Body of pancreas (tissue), 4 donors: ENCODE results near the gene TRAM2. TPM values are rescaled to one million over a fixed set of nuclear protein-coding genes. Genes with fewer than 3 reads are reported as not detected.

Experiments
- ATAC-seq: fragments of 150-250 bp; one replicate; pipeline ENCODE4 v1.9.1; 2016
- DNase-seq, 4 donors: peaks; one replicate each; pipeline ENCODE4 v3.0.0-alpha.2; 2019
- H3K27ac ChIP-seq, 4 donors: fragments of 200-600 bp; sonication (generic); 1 replicate in 3 of 4; 2 replicates in 1 of 4; pipeline versions ENCODE4 v1.5.1 to v1.6.1; 2016 to 2019; ENCODE audit warnings: mild to moderate bottlenecking in 1 of 4, mixed read lengths in 1 of 4, moderate library complexity in 1 of 4
- H3K27me3 ChIP-seq, 2 donors: fragments of 200-600 bp; sonication (generic); one replicate each; pipeline ENCODE4 v1.6.0; 2016; ENCODE audit warnings: mild to moderate bottlenecking in 1 of 2
- H3K36me3 ChIP-seq, 2 donors: fragments of 200-600 bp; sonication (generic); replicated peaks in 1 of 2; 2 replicates each; pipeline ENCODE4 v1.5.1; 2016; ENCODE audit warnings: low read depth in 2 of 2; ENCODE audit not compliant: insufficient read depth in 1 of 2
- H3K4me1 ChIP-seq: fragments of 200-600 bp; sonication (generic); one replicate; pipeline ENCODE4 v1.6.0; 2016
- H3K4me3 ChIP-seq, 2 donors: fragments of 200-600 bp; sonication (generic); 1 replicate in 1 of 2; 2 replicates in 1 of 2; pipeline ENCODE4 v1.5.1; 2016 to 2019
- H3K9me3 ChIP-seq, 3 donors: fragments of 200-600 bp; sonication (generic); 1 replicate in 2 of 3; 2 replicates in 1 of 3; pipeline ENCODE4 v1.5.1; 2016
- CTCF ChIP-seq, 7 experiments: fragments of 450-650 bp in 4 of 7; fragments of 200-600 bp in 3 of 7; sonication (generic) in 3 of 7; IDR thresholded peaks; one replicate each; pipeline ENCODE4 v1.5.1; 2016 to 2019; ENCODE audit warnings: antibody characterized with exemption in 7 of 7
- POLR2A ChIP-seq, 3 donors: fragments of 450-650 bp; IDR thresholded peaks; one replicate each; pipeline ENCODE4 v1.6.1; 2016; ENCODE audit warnings: antibody characterized with exemption in 3 of 3, mild to moderate bottlenecking in 2 of 3
- WGBS, 2 donors: methylation state at CpG; one replicate each; pipeline ENCODE4 v1.1.5; 2017; 5-methylcytosine and 5-hydroxymethylcytosine counted together
- intact Hi-C: fragments of 100-400 bp; cut with DNase I; formaldehyde crosslinking; loops from one replicate; pipeline ENCODE4 v1.15.1; 2023
- total RNA-seq, 2 donors: library from RNA; depleted of rRNA; stranded (reverse); fragments of >200 nt; gene quantifications; one replicate each; pipeline ENCODE4 v1.1.0, GENCODE V29; 2016

The TRAM2 gene
- total RNA-seq, 2 donors from 2014 or later = 6.7 to 7.9 TPM

DNA sequence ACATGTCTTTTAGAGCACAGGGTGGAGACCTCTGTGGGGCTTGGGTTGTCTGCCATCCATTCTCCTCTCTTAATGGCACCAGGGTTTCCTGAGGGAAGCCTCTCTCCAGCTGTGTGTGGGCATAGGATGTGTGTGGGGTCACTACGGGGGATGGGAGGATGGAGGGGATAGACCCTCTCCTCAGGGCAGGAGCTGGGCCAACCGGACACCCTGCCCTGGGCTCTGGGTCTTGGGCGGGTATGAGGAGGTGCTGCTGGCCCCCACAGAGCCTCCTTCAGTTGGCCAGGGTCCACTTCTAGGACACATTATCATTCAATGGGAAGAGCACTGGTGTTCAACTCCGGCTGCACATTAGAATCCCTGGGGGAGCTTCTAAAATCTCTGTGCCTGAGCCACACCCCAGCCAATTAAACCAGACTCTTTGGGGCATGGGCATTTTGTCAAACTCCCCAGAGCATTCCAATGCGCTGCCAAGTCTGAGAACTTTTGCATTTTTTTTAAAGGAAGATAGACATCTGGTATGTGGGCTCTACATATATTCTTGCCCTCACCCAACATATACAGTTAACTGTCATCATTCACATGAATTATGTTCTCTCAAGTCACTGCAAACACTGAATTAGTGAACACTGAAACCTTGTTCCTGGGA is 38.5 kb downstream of the TRAM2 start:
- no peak for TF ChIP-seq POLR2A (IDR thresholded peaks at IDR 0.05)
- TF ChIP-seq CTCF (IDR thresholded peaks at IDR 0.05) = no peak
- intact Hi-C loops = no loop called here
- Histone ChIP-seq H3K4me3 (no peak overlapping the region), H3K27me3 (no peaks in the 10 kb centered on the region), H3K27ac (no peak overlapping the region), H3K4me1 (peaks cover 7% of the 10 kb centered on the region), H3K9me3 (no peaks in the 10 kb centered on the region), H3K36me3 (peaks cover 0 to 2% of the 10 kb centered on the region in 2 donors)
- WGBS, 2 donors = 85 to 86% methylated on average over 5 of the region's 5 CpGs
- ATAC-seq = no peak
- no peak for DNase-seq

- no peak overlapping the region for H3K27ac ChIP-seq
- DNase-seq (no peak), ATAC-seq (no peak)
- 80 to 88% methylated on average over 8 of the region's 8 CpGs for whole genome bisulfite sequencing, 2 donors
- H3K27me3 ChIP-seq = no peaks in the 10 kb centered on the region
- H3K9me3 ChIP-seq = no peaks in the 10 kb centered on the region
- TF ChIP-seq CTCF (IDR thresholded peaks at IDR 0.05) = no peak
- no peak for TF ChIP-seq POLR2A (IDR thresholded peaks at IDR 0.05)
- no peaks in the 10 kb centered on the region for H3K4me1 ChIP-seq
- H3K4me3 ChIP-seq = no peak overlapping the region
- intact Hi-C loops = no loop called here
- peaks cover 0 to 2% of the 10 kb centered on the region in 2 donors for H3K36me3 ChIP-seq
Observed at GRCh38 chr6:52537001-52537753, 39.7 kb downstream of the TRAM2 start.

GRCh38 chr6:52536424-52536916 is 40.4 kb downstream of the TRAM2 start:
- H3K36me3 ChIP-seq = peaks cover 0 to 2% of the 10 kb centered on the region in 2 donors
- TF ChIP-seq POLR2A (IDR thresholded peaks at IDR 0.05) (no peak), CTCF (IDR thresholded peaks at IDR 0.05) (no peak)
- DNase-seq (no peak), ATAC-seq (no peak)
- intact Hi-C loops = no loop called here
- no peaks in the 10 kb centered on the region for H3K4me1 ChIP-seq
- 90 to 91% methylated on average over 3 to 6 of the region's 6 CpGs for WGBS, 2 donors
- H3K4me3 ChIP-seq = no peak overlapping the region
- H3K27me3 ChIP-seq = no peaks in the 10 kb centered on the region
- no peaks in the 10 kb centered on the region for H3K9me3 ChIP-seq
- H3K27ac ChIP-seq = no peak overlapping the region

DNA sequence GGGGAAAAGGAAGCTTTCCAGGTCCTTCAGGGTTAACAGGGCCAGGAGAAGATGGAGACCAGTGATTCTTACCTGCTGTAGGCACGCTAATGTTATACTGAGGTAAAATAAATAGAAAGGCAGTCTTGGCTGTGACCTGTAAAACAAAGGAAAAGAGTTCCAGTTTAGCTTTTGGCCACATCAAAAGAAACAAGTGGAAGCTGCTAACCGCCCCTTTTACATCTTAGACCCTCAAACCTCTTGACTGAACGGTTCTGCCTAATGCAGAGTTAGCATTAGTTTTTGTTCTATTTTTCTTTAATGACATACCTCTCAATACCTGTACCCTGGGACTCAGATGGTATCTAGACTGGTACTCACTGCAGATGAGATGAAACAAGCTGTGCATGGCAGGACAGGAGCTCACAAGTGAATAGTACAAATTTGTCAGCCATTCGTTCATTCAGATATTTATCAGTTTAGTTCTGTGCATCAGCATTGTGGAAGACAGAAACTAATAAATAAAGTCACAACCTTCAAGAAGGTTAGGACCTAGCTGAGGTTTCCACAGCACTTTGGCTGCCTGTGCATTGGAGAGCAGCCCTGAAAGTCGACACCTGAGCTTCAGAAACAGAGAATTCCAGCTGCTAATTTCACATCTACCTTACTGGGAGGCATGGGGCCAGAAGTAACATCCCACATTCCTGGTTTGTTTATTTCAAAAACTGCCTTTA is 41.0 kb downstream of the TRAM2 start:
- H3K4me3 ChIP-seq = no peak overlapping the region
- H3K27ac ChIP-seq = no peak overlapping the region
- DNase-seq (no peak), ATAC-seq (no peak)
- H3K9me3 ChIP-seq = no peaks in the 10 kb centered on the region
- H3K4me1 ChIP-seq = no peaks in the 10 kb centered on the region
- WGBS, 2 donors = 73% methylated on average over 5 of the region's 5 CpGs
- peaks cover 0 to 2% of the 10 kb centered on the region in 2 donors for H3K36me3 ChIP-seq
- intact Hi-C loops = no loop called here
- H3K27me3 ChIP-seq = no peaks in the 10 kb centered on the region
- no peak for TF ChIP-seq CTCF (IDR thresholded peaks at IDR 0.05)
- no peak for TF ChIP-seq POLR2A (IDR thresholded peaks at IDR 0.05)
